Measurements from ENCODE around the gene MAP3K4.

MAP3K4 gene

GRCh38 chr6:161079566-161080262, 88.1 kb downstream of the MAP3K4 start:
- H3K36me3 ChIP-seq = peaks cover 18% of the 10 kb centered on the region

GRCh38 chr6:161080263-161080970, 88.8 kb downstream of the MAP3K4 start:
- no peaks in the 10 kb centered on the region for H3K9me3 ChIP-seq
- TF ChIP-seq CTCF (IDR thresholded peaks at IDR 0.05; ENCODE audit: low read depth, low read length) = no peak

More at GRCh38 chr6:161079566-161080262, 88.1 kb downstream of the MAP3K4 start:
- DNase-seq = no peak
- no peaks in the 10 kb centered on the region for H3K9me3 ChIP-seq
- TF ChIP-seq CTCF (IDR thresholded peaks at IDR 0.05; ENCODE audit: low read depth, low read length) = no peak
- no peak overlapping the region for H3K4me3 ChIP-seq (ENCODE audit: low read depth, low read length)
- H3K4me1 ChIP-seq = no peaks in the 10 kb centered on the region
- H3K27me3 ChIP-seq = no peaks in the 10 kb centered on the region

GRCh38 chr6:161082215-161082614, 90.6 kb downstream of the MAP3K4 start:
- no peaks in the 10 kb centered on the region for H3K27me3 ChIP-seq
- H3K36me3 ChIP-seq = peaks cover 30% of the 10 kb centered on the region
- H3K4me1 ChIP-seq = no peaks in the 10 kb centered on the region
- H3K4me3 ChIP-seq (ENCODE audit: low read depth, low read length) = no peak overlapping the region
- H3K9me3 ChIP-seq = no peaks in the 10 kb centered on the region
- no peak for DNase-seq
- TF ChIP-seq CTCF (IDR thresholded peaks at IDR 0.05; ENCODE audit: low read depth, low read length) = no peak

More at GRCh38 chr6:161080263-161080970, 88.8 kb downstream of the MAP3K4 start:
- Histone ChIP-seq H3K36me3 (peaks cover 25% of the 10 kb centered on the region), H3K27me3 (no peaks in the 10 kb centered on the region), H3K4me3 (ENCODE audit: low read depth, low read length) (no peak overlapping the region), H3K4me1 (no peaks in the 10 kb centered on the region)
- no peak for DNase-seq

- no peak for TF ChIP-seq CTCF (IDR thresholded peaks at IDR 0.05; ENCODE audit: low read depth, low read length)
- H3K27me3 ChIP-seq = no peaks in the 10 kb centered on the region
- DNase-seq = no peak
- peaks cover 40% of the 10 kb centered on the region for H3K36me3 ChIP-seq
- no peaks in the 10 kb centered on the region for H3K9me3 ChIP-seq
- no peaks in the 10 kb centered on the region for H3K4me1 ChIP-seq
- H3K4me3 ChIP-seq (ENCODE audit: low read depth, low read length) = no peak overlapping the region
These were observed 93.7 kb downstream of the MAP3K4 start for GRCh38 chr6:161085246-161085645.

- no peaks in the 10 kb centered on the region for H3K9me3 ChIP-seq
- no peaks in the 10 kb centered on the region for H3K27me3 ChIP-seq
- no peak overlapping the region for H3K4me3 ChIP-seq (ENCODE audit: low read depth, low read length)
- peaks cover 45% of the 10 kb centered on the region for H3K36me3 ChIP-seq
- no peak for TF ChIP-seq CTCF (IDR thresholded peaks at IDR 0.05; ENCODE audit: low read depth, low read length)
- no peak for DNase-seq
- H3K4me1 ChIP-seq = no peaks in the 10 kb centered on the region
These were observed 97.2 kb downstream of the MAP3K4 start for GRCh38 chr6:161088676-161089328.
